Effector CD8-positive, alpha-beta T cell (primary cell): ENCODE measurements around the gene AOC2.
"Not testable (repeated sequence)": the region's sequence is repeated elsewhere in the genome, so short reads cannot be mapped to it uniquely, and the experiment has no call there.

Source experiments
- DNase-seq: peaks from one replicate; lab custom pipeline; 2025; lab: John Stamatoyannopoulos, UW

Gene AOC2

GRCh38 chr17:42832934-42833766 lies 11.2 kb upstream of the AOC2 start, which contains the start of gene PSME3:
PSME3 (plus strand) TSS chr17:42833397; CDS start chr17:42833632, 235 bp downstream.
- peak; percentile 80 for DNase-seq

DNA sequence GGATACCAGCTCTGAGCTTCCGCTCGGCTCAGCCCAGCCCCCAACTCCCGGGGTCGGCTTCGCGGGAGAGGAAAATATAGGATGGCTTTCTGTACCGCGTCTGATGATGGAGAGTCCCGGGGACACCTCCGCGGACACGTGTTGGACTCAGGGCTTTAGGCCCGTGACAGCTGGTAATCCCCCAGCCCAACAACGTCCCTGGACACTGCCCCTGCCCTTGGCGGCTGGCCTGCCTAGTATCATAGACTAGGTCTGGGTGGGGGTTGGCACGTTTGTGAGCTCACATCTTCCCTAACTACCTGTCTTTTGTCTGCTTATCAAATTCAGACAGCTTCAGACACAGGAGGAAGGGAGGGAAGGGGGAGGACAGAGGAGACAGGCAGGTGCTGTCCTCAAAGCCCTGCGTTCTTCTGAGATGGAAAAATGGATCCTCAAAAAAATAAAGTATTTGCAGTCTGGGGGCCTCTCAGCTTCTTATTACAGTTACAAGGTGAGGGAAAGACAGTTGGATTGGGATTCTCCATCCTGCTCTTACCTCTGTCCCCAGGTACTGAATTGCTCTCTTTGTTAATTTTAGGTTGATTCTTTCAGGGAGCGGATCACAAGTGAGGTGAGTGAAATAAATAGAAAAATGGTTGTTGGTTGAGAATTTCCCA lies 10.5 kb upstream of the AOC2 start:
- DNase-seq = no peak

- DNase-seq = no peak
Measured at GRCh38 chr17:42835732-42836131, 8.6 kb upstream of the AOC2 start.

DNA sequence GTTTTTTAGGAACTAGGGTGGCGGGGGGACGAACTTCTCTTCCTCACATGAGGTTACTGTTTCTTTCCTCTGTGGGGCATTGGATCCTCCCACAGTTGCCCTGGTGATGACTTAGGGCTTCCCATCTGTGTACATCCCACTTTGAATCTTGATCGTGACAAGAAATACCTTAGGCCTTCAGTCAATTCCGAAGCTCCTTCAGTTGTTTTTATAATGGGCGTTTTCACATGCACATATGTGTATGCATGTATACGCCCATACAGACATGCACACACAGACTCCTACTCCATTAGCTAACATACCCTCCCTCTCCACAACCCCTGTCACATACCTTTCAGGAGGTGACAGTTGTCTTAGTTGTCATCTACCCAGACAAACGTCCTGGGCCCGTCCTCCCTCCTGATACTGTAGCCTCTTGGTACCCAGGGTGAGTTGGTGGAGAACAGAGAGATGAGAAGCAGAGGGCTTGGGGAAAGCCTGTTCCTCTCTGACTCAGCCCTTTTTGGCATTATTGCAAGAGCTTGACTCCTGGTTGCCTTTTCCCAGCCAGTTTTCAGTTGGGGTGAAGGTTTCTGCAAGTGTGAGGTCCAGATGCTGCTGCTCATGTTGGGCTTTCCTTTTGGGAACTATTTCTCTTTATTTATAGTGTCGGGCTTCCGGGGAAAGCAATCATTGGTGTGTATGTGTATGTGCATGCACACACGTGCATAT lies 2.2 kb upstream of the AOC2 start:
- no peak for DNase-seq

DNA sequence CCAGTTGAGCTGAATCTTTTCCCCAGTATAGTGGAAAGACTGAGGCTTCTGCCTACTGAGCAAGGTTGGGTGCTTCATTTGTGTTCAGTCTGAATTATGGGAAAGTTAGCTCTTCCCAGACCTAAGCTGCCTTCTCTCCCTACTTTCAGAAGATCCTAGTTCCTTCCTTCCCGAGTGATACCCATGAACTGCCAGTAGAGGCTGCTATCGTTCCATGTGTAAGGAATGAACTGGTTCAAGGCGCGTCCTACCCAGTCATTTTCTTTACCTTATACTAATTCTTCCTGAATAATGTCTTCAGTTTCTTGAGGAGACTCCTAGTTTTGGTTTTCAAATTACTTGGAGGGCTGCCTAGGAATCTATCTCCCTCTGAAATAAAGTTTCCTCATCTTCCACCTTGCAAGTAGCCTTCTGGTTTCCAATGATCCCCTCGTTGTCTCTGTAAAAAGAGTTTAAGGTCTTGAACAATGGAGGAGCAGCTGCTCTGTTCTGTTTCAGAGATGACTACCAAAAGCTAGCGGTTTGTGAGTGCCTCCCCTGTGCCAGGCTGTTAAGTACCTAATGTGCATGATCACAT lies 934 bp upstream of the AOC2 start:
- DNase-seq = no peak

GRCh38 chr17:42844761-42845555 lies 578 bp downstream of the AOC2 start:
- no peak for DNase-seq

DNA sequence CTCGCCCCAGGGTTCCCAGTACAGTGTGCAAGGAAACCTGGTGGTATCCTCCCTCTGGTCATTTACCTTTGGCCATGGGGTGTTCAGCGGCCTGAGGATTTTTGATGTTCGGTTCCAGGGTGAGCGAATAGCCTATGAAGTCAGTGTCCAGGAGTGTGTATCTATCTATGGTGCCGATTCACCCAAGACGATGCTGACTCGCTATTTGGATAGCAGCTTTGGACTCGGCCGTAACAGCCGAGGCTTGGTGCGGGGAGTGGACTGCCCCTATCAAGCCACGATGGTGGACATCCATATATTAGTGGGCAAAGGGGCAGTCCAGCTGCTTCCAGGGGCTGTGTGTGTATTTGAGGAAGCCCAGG lies 1.2 kb downstream of the AOC2 start:
- DNase-seq = no peak

DNA sequence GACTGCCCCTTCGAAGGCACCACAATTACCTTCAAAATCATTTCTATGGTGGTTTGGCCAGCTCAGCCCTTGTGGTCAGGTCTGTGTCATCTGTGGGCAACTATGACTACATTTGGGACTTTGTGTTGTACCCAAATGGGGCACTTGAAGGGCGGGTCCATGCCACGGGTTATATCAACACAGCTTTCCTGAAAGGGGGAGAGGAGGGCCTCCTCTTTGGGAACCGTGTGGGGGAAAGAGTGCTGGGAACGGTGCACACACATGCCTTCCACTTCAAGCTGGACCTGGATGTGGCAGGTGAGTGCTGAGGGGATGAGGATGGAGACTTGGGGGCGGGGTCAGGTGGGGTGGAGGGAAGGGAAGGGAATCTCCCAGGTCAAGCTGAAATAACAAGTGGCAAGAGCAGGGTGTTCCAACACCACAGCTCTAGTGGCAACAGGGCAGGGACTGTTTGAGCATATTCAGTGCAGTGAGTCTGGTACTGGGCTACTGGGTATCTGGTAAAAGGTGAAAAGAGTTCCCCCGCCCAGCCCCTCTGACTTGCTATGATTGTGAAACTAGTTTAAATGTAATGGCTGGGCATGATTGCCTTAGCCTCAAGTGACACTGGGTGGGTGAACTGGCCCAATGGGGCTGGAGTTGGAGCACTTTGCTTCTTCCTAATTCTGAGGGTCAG lies 1.7 kb downstream of the AOC2 start:
- no peak for DNase-seq

DNA sequence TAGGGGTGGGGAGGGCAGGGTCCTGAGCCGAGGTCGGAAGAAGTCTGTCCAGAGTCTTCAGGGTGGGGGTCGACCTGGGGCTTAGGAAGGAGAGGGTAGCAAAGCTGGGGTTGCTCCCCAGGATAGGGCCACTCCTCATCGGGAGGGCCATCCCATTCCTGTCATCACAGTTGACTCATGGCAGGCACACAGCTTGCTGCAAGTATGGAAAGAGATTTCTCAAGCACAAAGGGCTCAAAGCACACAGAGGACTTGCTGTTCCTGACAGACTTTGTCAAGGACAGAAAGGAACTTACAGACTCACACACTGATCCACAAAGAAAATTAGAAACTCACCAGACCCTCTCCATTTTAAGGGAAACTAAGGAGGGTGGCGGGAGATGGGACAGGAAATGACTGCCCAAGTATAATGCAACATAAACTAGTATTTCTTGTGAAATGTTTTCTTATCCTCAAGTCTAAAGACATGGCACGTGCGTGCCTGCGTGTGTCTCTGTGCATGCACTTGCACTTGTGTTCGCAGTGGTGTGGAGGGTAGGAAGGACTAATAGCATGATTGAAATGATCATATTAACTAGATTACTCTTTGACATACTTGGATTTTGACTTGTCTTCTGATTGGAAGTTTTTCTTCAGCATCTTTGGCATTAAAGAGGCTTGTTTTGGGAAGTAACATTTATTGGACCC lies 2.4 kb downstream of the AOC2 start:
- no peak for DNase-seq

DNA sequence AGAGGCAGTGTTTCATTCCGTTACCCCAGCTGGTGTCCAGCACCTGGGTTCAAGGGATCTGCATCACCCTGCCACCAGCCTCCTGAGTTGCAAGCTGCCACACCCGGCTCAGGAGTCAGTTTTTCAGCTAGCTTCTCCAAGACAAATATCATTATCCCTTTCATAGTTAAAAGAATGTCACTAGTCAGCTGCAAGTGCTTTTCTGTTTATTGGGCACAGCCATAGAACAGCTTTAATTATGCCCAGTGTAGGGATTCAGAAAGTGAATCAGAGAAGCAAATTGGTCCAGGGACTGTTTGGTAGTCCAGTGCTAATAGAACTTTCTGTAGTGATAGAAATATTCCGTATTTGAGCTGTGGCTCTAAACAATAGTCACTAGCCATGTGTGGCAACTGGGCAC lies 3.7 kb downstream of the AOC2 start:
- no peak for DNase-seq

- DNase-seq = no peak
Measured at GRCh38 chr17:42849031-42849430, 4.7 kb downstream of the AOC2 start.

DNA sequence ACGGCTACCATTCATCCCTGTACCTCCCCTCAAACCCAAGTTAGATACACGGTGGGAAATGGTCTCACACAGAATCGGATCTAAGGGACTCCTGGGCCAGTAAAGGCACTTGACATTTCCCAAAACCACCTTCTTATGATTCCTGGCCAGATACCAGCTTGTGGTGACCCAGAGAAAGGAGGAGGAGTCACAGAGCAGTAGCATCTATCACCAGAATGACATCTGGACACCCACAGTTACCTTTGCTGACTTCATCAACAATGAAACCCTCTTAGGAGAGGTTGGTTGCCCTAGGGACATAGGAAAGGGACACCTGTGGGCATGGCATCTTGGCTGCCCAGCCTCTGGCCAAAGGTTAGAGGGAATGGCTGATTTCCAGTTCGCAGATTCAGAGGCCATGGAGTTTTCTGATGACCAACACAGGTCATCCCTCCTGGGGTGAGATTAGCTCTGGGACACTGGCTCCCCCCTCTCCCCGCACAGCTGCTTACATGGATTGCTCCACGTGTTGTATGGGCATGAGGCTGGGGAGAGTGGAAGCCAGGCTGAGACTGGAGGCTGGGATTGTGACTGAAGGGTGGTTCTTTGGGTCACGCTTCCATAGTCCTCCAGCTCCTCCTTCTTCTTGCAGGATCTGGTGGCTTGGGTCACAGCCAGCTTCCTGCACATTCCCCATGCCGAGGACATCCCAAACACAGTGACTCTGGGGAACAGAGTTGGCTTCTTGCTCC lies 5.2 kb downstream of the AOC2 start:
- no peak for DNase-seq

- no peak for DNase-seq
Measured at GRCh38 chr17:42850954-42851353, 6.6 kb downstream of the AOC2 start, which contains the start of gene AOC3. AOC3 (plus strand) TSS chr17:42851199; CDS start chr17:42851344, 145 bp downstream.

DNA sequence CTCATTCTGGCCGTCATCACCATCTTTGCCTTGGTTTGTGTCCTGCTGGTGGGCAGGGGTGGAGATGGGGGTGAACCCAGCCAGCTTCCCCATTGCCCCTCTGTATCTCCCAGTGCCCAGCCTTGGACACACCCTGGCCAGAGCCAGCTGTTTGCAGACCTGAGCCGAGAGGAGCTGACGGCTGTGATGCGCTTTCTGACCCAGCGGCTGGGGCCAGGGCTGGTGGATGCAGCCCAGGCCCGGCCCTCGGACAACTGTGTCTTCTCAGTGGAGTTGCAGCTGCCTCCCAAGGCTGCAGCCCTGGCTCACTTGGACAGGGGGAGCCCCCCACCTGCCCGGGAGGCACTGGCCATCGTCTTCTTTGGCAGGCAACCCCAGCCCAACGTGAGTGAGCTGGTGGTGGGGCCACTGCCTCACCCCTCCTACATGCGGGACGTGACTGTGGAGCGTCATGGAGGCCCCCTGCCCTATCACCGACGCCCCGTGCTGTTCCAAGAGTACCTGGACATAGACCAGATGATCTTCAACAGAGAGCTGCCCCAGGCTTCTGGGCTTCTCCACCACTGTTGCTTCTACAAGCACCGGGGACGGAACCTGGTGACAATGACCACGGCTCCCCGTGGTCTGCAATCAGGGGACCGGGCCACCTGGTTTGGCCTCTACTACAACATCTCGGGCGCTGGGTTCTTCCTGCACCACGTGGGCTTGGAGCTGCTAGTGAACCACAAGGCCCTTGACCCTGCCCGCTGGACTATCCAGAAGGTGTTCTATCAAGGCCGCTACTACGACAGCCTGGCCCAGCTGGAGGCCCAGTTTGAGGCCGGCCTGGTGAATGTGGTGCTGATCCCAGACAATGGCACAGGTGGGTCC lies 7.2 kb downstream of the AOC2 start:
- DNase-seq = not testable (repeated sequence)

- DNase-seq = no peak
Measured at GRCh38 chr17:42852351-42852750, 8.0 kb downstream of the AOC2 start.

DNA sequence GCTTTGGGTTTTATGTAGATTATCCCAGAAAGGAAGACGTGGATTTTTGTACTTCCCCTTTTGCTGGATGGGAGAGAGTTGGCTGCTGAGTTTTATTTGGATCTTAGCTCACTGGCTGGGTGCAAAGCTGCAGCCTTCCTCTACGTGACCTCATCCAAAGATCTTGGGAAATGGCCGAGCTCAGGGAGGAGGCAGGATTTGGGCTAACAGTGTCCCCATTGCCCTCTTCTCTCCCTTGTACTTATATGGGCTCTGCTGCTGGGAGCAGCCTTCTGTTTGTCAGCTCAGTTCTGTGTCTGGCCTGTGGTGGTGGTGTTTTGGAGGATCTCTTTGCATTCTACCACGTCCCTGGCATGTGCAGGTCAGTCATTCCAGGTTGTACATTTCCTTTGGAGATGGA lies 8.6 kb downstream of the AOC2 start:
- no peak for DNase-seq

- no peak for DNase-seq
Measured at GRCh38 chr17:42853597-42853967, 9.2 kb downstream of the AOC2 start.

GRCh38 chr17:42853968-42854790 lies 9.8 kb downstream of the AOC2 start:
- no peak for DNase-seq
